Measurements from ENCODE around the gene FAM193A.

- TF ChIP-seq CTCF (optimal IDR thresholded peaks at IDR 0.05 in 1 of 3, IDR thresholded peaks at IDR 0.05 in 1 of 3, conservative IDR thresholded peaks at IDR 0.05 in 1 of 3; ENCODE audit: extremely low read depth in 1 of 3, insufficient read depth in 2 of 3, low read length in 3 of 3) (no peak), EZH2 (IDR thresholded peaks at IDR 0.05; ENCODE audit: low read length) (no peak)
These were observed 51.8 kb downstream of the FAM193A start for GRCh38 chr4:2588259-2588658.
